Globus pallidus (tissue), 1 donor: Measurements from ENCODE around the gene GSK3B.

Source experiments
- DNase-seq: peaks from one replicate; pipeline ENCODE4 v3.0.0-alpha.2; 2015; ENCODE audit warnings: low spot score

GSK3B gene

GRCh38 chr3:120093911-120094775, at the start of gene GSK3B:
TSS of gene GSK3B (minus strand) at chr3:120094447. CDS start at chr3:120093434, 1,013 bp downstream.
- peak; percentile 77 for DNase-seq

DNA sequence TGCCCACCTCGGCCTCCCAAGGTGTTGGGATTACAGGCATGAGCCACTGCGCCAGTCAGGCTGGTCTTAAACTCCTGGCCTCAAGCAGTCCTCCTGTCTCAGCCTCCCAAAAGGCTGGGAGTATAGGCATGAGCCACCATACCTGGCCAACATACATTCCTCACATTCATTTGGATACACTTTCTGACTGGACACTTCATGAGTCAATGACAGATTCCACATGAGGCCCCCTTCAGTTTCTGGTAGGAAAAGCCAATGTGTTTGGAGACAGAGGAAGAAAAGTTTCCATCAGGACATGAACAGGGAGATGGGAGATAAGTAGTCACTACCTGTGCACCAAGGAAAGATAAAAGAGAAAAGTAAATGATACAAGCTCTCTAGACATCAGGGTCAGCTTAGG, 49.4 kb upstream of the GSK3B start:
- DNase-seq, result no peak

DNA sequence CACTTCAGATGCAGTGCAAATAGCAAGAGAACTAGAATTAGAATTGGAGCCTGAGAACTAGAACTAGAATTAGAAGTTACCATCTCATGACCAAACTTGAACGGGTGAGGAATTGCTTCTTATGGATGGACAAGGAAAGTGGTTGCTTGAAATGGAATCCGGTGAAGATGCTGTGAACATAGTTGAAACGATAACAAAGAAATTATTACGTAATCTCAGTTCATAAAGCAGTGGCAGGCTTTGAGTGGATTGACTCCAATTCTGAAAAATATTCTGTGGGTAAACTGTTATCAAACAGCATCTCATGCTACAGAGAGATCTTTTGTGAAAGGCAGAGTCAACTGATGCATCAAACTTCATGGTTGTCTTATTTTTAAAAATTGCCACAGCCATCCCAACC, 48.0 kb upstream of the GSK3B start:
- DNase-seq, result no peak

DNA sequence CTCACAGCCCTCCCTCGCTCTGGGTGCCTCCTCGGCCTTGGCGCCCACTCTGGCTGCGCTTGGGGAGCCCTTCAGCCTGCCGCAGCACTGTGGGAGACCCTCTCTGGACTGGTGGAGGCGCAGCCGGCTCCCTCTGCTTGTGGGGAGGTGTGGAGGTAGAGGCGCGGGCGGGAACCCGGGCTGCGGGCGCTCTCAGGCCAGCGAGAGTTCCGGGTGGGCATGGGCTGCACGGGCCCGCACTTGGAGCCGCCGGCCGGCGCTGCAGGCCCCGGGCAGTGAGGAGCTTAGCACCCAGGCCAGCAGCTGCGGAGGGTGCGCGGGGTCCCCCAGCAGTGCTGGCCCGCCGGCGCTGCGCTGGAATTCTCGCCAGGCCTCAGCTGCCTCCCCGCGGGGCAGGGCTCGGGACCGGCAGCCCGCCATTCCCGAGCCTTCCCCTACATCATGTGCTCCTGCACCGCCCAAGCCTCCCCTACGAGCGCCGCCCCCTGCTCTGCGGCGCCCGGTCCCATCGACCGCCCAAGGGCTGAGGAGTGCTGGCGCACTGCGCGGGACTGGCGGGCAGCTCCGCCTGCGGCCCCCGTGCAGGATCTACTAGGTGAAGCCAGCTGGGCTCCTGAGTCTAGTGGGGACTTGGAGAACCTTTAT, 46.0 kb upstream of the GSK3B start:
- DNase-seq, result no peak

DNA sequence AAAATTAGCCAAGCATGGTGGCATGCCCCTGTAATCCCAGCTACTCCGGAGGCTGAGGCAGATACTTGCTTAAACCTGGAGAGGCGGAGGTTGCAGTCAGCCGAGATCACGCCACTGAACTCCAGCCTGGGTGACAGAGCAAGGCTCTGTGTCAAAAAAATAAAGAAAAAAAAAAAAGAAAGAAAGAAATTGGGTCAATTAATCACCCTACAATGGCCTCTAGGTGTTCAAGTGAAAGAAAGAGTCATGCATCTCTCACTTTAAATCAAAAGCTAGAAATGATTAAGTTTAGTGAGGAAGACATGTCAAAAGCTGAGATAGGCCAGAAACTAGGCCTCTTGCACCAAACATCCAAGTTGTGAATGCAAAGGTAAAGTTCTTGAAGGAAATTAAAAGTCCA, 44.9 kb upstream of the GSK3B start:
- no peak for DNase-seq

DNA sequence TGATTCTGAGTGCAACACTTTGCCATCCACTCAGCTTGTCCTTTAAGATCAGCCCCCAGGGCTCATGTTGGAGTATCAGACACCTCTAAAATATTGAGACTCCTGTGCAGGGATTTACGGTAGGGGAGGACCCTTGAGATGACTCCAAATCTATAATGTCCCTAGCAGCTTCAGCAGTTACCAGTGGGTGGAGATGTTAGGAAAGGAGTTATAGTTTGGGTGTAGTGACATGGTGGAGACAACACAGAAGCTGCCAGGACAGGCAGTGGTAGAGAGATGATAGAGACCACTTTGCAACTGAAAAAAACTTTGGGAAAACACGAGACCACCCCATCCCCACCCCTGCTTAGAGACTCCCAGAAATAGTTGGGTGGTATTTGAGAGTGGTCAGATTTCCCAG, 43.3 kb upstream of the GSK3B start:
- no peak for DNase-seq

DNA sequence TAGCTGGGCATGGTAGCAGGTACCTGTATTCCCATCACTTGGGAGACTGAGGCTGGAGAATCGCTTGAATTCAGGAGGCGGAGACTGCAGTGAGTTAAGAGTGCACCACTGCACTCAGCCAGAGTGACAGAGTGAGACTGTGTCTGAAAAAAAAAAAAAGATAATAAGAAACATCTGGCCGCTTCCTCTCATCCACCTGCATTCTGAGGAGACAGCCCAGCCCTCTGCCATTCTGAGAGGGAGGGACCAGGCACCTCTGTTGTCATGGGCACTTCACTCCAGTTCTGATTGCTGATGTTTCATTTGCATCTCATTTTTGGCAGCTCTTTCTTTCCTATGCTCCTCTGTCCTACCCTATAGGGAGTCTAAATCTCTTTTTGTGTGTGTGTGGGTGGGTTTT, 36.4 kb upstream of the GSK3B start:
- DNase-seq, result no peak

DNA sequence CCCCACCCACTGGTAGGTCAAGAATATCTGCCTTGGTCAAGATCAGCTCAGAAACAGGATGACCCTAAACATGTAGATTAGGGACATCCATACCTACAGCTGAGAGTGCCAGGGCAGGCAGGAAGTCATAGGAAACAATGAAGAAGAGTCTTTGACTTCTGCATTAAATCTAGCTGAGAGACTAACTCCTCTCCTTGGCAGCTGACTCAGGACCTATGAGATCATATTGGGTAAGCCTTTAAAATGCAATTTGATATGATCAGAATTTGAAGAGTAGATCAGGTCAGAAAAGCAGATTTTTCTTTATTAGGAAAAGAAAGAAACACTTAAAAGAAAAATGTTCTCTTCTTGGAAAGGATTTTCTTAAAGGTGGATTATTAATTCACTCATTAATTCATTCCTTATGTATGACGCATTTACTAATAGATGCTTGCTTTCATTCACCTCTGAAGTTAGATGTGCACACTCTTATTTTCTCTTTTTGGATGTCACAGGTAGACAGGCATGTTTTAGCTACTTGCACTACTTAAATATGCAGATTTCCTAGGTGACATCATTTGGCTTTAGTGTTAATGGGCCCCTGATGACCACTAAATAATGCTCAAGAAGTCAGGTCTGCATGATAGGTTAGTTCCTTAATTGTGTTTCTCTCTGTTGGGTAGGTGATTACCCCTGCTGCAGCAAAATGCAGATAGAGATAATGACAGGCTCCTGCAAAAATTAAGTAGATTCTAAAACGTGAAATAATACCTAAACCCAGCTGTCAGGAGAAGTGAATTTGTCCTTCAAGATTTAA, 35.7 kb upstream of the GSK3B start:
- DNase-seq, result no peak

DNA sequence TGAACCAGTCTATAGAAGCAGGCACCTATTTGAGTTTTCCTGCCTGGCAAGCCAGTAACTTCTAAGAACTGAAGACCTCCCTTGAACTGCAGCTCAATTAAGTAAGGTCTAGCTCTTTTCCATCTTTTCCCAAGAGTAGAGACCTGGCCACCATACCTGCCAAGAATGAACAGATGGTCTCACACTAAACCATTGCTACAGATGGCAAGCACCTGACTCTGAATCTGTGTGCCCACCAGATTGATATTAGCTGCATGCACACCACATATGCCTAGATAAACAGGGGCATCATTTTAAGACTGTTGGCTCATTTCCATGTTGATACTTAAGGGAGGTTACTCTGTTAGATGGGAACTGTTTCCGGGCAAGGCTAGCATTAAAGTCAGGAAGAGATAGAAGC, 34.8 kb upstream of the GSK3B start:
- DNase-seq, result no peak

GRCh38 chr3:120125992-120126391, 31.7 kb upstream of the GSK3B start:
- DNase-seq, result no peak

DNA sequence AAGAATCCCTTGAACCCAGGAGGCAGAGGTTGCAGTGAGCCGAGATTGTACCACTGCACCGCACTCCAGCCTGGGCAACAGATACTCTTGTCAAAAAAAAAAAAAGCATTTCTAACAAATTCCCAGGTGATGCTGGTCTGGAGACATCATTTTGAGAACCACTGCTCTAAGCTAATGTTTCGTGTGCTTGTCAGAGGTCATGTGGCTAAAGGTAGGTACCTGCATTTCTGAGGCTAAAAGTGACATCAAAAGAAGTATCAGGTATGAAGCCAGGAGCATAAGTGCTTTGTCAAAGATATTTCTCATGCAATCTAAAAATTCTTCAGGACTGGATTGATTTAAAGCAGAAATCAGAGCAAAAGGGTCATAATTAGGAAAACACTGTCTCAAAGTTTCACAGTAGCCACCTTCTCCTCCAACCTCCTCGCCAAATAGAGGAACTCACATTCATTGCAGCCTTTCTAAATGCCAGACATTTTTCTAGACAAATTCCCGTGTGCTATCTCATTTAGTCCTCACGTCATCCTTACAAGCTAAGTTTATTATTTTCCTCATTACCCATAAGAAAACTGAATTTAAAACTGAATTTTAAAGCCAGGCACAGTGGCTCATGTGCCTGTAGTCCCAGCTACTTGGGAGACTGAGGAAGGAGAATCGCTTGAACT, 25.7 kb upstream of the GSK3B start:
- no peak for DNase-seq

- DNase-seq, result no peak
Observed at GRCh38 chr3:120114981-120115380, 20.7 kb upstream of the GSK3B start.

DNA sequence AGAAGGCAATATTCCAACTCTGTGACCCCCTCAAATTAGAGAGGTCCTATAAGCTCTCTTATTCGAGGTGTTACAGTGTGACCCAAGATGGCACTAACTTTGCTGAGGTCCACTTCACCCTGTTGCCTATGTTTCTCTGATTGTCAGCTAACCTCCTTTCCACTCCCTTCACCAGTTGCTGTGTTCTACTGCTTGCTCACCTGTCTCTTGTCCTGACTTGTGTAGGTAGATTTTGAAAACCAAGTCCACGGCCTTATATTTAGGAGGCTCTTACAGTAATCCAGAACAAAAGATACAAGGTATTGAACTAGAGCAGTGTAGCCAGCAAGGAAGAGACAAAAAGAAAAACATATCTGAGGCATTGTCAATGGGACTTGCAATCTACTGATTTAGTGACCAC, 20.1 kb upstream of the GSK3B start:
- DNase-seq, result no peak

DNA sequence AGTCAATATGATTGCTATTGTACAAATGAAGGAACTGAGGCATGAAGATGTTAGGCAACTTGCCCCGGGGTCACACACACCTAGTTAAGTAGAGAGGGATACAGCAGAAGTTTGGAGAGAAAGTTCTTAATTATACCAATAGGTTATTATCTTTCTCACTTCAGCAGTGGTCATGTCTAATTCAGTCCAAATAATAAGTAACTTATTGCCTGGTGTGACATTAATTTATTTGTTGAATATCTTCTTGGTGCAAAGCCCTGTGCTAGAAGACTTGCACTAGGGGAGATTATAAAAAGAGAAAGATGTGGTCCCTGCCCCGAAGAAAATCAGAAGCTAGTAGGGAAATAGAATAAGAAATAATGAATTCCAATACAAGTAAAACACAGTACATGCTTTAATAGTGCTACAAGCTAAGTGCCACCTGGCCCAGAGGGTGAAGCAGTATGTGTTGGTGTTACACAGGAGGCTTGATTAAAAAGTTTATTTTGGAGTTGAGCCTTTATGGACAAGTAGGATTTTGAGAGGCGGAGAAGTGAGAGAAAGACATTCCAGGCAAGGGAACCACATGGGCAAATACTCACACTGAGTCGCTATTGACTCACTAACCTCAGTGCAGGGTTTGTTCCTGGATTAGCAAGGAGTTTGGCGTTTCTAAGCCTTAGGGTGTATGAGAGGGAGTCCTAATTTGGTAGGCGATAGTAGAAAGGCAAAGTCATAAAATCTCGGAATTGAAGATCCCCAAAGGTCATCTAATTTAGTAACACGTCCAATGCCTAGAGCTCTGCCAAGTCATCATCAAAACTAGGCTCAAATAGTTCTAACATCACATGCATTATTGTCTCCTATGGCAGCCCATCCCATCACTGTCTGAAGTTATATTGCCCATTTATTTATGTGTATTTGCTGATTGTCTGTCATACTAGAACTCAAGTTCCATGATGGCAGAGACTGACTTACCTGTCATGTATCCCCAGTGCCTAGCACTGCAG, 19.2 kb upstream of the GSK3B start:
- DNase-seq, result no peak

- DNase-seq, result no peak
Observed at GRCh38 chr3:120111898-120112297, 17.7 kb upstream of the GSK3B start.

DNA sequence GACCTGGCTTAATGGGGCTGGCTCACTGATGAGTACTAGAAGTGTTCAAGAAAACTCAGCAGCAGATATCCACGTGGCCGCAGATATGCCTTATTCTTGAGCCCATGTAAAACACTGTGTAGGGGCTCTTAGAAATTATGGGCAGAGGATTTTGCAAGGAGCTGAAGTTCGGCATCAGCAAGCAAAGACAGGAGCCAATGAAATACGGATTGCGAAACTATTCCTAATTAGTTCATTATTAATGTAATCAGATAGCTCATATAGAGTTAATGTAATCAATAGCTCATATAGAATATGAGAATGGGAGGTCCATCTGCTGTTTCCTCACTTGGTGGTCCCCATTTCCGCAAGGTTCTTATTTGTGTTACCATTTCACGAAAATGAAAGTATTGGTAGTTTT, 9.0 kb upstream of the GSK3B start:
- no peak for DNase-seq

GRCh38 chr3:120102674-120103073, 8.4 kb upstream of the GSK3B start:
- no peak for DNase-seq

- no peak for DNase-seq
Observed at GRCh38 chr3:120102232-120102631, 8.0 kb upstream of the GSK3B start.

GRCh38 chr3:120101624-120102023, 7.4 kb upstream of the GSK3B start:
- no peak for DNase-seq

- DNase-seq, result no peak
Observed at GRCh38 chr3:120100711-120101110, 6.5 kb upstream of the GSK3B start.

GRCh38 chr3:120098710-120099109, 4.5 kb upstream of the GSK3B start:
- DNase-seq, result no peak
